IPS-15b (cell line): ENCODE data around the gene ENO1.
"Not testable (repeated sequence)": the region's sequence is repeated elsewhere in the genome, so short reads cannot be mapped to it uniquely, and the experiment has no call there.

Experiments used
- H3K27me3 ChIP-seq: one replicate; pipeline ENCODE4 v1.6.1; 2013; ENCODE audit warnings: low read length; ENCODE audit not compliant: control insufficient read depth, insufficient read depth
- H3K36me3 ChIP-seq: one replicate; pipeline ENCODE4 v1.6.1; 2013; ENCODE audit warnings: low read length; ENCODE audit not compliant: control insufficient read depth, insufficient read depth
- H3K4me1 ChIP-seq: one replicate; pipeline ENCODE4 v1.6.1; 2013; ENCODE audit warnings: mild to moderate bottlenecking, low read length; ENCODE audit not compliant: control insufficient read depth, insufficient read depth
- H3K4me3 ChIP-seq: one replicate; pipeline ENCODE4 v1.5.1; 2013; ENCODE audit warnings: low read depth, low read length
- H3K9ac ChIP-seq: one replicate; pipeline ENCODE4 v1.6.1; 2013; ENCODE audit warnings: low read depth, mild to moderate bottlenecking, low read length
- H3K9me3 ChIP-seq: one replicate; pipeline ENCODE4 v1.6.1; 2013; ENCODE audit warnings: mild to moderate bottlenecking, low read length; ENCODE audit not compliant: control insufficient read depth, insufficient read depth

ENO1 gene

DNA sequence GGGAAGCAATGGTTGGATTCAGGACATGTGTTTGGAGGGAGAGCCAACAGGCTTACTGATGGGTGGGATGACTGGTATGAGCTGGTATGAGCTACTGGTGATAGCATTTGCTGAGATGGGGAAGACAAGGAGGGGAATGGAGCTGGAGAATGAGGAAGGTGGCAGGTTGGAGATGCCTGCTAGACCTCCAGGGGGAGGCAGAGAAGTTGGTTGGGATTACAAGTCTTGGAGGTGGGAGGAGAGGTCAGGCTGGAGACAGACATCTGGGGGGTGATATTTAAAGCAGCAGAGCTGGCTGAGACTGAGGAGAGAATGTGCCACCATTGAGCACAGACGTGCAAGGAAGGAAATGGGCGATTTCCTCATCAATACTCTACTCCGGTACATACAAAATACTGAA is 31.8 kb upstream of the ENO1 start:
- Histone ChIP-seq H3K4me3 (no peak overlapping the region), H3K9ac (no peak overlapping the region), H3K9me3 (no peaks in the 10 kb centered on the region), H3K27me3 (no peaks in the 10 kb centered on the region), H3K36me3 (no peaks in the 10 kb centered on the region), H3K4me1 (peaks cover 12% of the 10 kb centered on the region)

DNA sequence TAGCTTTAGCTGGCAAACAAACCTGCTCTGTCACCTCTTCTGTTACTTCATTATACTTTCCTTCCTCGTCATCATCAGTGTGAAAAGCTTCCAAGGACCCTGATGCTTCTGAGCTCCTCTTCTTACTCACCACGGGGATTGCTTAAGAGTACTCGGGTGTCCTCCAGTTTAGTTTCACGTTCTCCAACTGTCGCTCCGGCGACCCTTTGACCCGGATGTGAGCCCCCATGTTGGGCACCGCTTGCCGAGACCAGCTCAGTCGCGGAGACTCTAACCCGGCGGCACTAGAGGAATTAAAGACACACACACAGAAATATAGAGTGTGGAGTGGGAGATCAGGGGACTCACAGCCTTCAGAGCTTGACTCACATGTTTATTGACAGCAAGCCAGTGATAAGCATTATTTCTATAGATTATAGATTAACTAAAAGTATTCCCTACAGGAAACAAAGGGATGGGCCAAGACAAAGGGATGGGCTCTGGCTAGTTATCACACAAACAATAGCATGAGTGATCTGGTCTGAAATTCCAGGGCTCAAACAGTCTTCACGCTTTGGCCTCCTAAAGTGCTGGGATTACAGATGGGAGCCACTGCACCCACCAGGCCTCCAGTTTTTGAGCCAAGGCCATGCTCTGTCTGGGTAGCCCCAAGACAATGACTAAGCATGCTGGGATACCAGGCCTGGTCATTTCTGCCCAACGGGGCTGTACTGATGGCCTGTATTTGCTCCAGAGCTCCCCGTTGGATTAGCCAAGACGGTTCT is 30.1 kb upstream of the ENO1 start:
- H3K4me1 ChIP-seq = peaks cover 2% of the 10 kb centered on the region
- no peaks in the 10 kb centered on the region for H3K36me3 ChIP-seq
- H3K4me3 ChIP-seq = no peak overlapping the region
- H3K9me3 ChIP-seq = no peaks in the 10 kb centered on the region
- no peak overlapping the region for H3K9ac ChIP-seq
- no peaks in the 10 kb centered on the region for H3K27me3 ChIP-seq

DNA sequence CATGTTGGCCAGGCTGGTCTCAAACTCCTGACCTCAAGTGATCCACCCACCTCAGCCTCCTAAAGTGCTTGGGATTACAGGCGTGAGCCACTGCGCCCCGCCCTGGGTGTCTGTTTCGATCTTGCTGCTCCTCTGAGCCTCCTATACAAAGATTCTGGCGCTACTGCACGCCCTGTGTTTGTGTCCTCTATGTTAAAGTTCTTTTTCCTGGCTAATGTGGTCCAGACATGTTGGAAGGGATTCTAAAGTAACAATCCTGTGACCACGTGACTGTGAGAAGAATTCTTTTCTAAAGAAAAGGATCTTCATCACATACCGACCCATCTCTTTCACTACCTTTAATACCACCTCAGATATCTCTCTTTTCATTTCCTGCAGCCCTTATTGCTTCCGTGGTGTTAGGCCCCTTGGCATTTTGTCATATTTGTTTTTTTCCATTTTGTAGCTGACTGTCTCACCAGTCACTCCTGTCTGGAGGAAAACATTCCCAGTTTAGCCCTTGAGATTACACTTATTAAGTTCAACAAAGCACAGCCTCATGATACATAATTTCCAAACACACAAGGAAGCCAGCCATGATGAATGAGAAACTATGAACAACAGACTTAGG is 27.2 kb upstream of the ENO1 start:
- Histone ChIP-seq H3K9me3 (no peaks in the 10 kb centered on the region), H3K27me3 (no peaks in the 10 kb centered on the region), H3K36me3 (no peaks in the 10 kb centered on the region), H3K4me3 (no peak overlapping the region), H3K9ac (no peak overlapping the region), H3K4me1 (peaks cover 2% of the 10 kb centered on the region)

DNA sequence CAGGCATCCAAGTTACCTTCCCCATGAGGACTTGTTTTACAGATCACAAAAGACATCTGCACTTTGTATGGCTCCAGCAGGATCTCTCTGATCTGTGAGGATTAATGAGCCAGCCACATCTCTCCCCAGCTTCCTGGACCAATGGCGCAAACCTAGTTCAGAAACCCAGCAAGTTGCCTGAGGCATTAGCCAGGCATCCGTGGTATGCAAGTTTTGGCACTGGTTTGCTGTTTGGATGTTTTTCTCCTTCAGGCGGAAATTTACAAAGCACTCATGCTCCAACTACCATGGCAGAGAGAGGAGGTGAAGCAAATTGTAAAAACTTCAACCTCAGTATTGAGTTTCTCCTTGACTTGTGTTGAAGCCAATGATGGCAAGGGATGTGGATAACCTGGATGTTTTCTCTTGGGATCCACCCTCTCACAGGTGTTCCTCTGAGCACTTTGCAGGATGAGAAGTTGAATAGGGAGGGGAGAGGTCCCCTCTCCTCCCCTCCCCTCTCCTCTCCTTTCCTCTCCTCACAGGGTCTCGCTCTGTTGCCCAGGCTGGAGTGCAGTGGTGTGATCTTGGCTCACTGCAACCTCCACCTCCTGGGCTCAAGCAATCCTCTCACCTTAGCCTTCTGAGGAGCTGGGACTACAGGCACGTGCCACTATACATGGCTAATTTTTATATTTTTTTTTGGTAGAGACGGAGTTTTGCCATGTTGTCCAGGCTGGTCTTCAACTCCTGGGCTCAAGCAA is 25.6 kb upstream of the ENO1 start:
- Histone ChIP-seq H3K4me3 (no peak overlapping the region), H3K9ac (no peak overlapping the region), H3K36me3 (no peaks in the 10 kb centered on the region), H3K9me3 (no peaks in the 10 kb centered on the region), H3K4me1 (peaks cover 2% of the 10 kb centered on the region), H3K27me3 (no peaks in the 10 kb centered on the region)

DNA sequence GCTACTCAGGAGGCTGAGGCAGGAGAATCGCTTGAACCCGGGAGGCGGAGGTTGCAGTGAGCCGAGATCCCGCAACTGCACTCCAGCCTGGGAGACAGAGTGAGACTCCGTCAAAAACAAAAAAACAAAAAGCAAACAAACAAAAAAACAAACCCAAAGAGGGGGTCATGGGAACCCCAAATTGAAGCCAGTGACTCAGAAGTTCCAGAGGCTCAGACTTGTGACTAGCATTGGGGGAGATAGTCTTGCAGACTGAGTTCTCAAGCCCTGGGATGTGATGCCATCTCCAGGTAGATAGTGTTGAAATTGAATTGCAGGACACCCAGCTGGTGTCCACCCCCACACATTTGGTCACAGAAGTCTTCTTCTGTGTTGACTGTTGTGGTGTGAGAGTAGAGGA is 24.9 kb upstream of the ENO1 start:
- no peaks in the 10 kb centered on the region for H3K27me3 ChIP-seq
- no peaks in the 10 kb centered on the region for H3K36me3 ChIP-seq
- H3K9ac ChIP-seq = no peak overlapping the region
- H3K4me3 ChIP-seq = no peak overlapping the region
- peaks cover 2% of the 10 kb centered on the region for H3K4me1 ChIP-seq
- no peaks in the 10 kb centered on the region for H3K9me3 ChIP-seq

DNA sequence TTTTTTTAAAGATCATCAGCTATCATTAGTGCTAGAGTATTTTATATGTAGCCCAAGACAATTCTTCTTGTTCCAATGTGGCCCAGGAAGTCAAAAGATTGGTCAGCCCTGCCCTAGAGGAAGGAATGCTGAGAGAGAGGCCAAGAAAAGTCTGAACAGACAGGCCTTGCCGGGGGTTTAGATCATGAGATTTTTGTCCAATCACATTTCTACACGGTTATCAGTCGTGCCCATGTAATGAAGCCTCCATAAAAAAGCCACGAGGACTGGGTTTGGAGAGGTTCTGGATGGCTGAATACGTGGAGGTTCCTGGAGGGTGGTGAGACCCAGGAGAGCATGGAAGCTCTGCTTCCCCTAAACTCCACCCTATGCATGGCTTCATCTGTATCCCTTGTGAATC is 24.3 kb upstream of the ENO1 start:
- Histone ChIP-seq H3K4me3 (no peak overlapping the region), H3K9ac (no peak overlapping the region), H3K4me1 (no peaks in the 10 kb centered on the region)

DNA sequence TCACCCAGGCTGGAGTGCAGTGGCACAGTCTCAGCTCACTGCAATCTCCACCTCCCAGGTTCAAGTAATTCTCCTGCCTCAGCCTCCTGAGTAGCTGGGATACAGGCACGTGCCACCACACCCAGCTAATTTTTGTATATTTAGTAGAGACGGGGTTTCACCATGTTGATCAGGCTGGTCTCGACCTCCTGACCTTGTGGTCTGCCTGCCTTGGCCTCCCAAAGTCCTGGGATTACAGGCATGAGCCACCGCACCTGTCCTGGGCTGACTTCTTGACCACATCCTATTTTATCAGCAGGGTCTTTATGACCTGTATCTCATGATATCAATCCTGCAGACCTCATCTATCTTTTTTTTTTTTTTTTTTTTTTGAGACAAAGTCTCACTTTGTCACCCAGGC is 22.2 kb upstream of the ENO1 start:
- not testable (repeated sequence) for H3K9ac ChIP-seq, H3K9me3 ChIP-seq, H3K4me1 ChIP-seq, H3K4me3 ChIP-seq, H3K27me3 ChIP-seq, H3K36me3 ChIP-seq

More for the DNA sequence above, 24.3 kb upstream of the ENO1 start:
- H3K9me3 ChIP-seq = no peaks in the 10 kb centered on the region
- H3K27me3 ChIP-seq = no peaks in the 10 kb centered on the region
- H3K36me3 ChIP-seq = no peaks in the 10 kb centered on the region

DNA sequence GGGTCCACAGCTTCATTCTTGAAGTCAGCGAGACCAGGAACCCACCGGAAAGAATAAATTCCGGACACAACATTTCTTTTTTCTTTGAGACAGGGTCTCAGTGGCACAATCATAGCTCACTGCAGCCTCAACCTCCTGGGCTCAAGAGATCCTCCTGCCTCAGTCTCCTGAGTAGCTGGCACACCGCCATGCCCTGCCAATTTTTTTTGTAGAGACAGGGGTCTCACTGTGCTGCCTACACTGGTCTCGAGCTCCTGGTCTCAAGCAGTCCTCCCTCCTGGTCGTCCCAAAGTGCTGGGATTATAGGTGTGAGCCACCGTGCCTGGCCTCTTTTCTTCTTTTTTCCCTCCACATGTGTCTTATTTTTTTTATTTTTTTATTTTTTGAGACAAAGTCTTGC is 20.6 kb upstream of the ENO1 start:
- no peaks in the 10 kb centered on the region for H3K27me3 ChIP-seq
- no peaks in the 10 kb centered on the region for H3K36me3 ChIP-seq
- H3K9me3 ChIP-seq = no peaks in the 10 kb centered on the region
- no peak overlapping the region for H3K4me3 ChIP-seq
- H3K9ac ChIP-seq = no peak overlapping the region
- no peaks in the 10 kb centered on the region for H3K4me1 ChIP-seq

DNA sequence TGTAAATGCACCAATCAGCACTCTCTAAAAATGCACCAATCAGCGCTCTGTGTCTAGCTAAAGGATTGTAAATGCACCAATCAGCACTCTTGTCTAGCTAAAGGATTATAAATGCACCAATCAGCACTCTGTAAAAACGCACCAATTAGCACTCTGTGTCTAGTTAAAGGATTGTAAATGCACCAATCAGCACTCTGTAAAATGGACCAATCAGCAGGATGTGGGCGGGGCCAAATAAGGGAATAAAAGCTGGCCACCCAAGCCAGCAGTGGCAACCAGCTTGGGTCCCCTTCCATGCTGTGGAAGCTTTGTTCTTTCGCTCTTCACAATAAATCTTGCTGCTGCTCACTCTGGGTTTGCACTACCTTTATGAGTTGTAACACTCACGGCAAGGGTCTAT is 19.9 kb upstream of the ENO1 start:
- not testable (repeated sequence) for H3K27me3 ChIP-seq, H3K9me3 ChIP-seq, H3K4me1 ChIP-seq, H3K36me3 ChIP-seq, H3K9ac ChIP-seq, H3K4me3 ChIP-seq

DNA sequence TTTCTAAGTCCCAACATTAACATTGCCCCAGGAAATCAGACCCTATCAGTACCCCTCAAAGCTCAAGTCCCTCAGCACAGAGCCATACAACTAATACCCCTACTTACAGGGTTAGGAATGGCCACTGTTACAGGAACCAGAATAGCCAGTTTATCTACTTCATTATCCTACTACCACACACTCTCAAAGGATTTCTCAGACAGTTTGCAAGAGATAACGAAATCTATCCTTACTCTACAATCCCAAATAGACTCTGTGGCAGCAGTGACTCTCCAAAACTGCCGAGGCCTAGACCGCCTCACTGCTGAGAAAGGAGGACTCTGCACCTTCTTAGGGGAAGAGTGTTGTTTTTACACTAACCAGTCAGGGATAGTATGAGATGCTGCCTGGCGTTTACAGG is 19.0 kb upstream of the ENO1 start:
- H3K9me3 ChIP-seq, H3K9ac ChIP-seq, H3K36me3 ChIP-seq, H3K4me3 ChIP-seq, H3K4me1 ChIP-seq, H3K27me3 ChIP-seq: not testable (repeated sequence)

DNA sequence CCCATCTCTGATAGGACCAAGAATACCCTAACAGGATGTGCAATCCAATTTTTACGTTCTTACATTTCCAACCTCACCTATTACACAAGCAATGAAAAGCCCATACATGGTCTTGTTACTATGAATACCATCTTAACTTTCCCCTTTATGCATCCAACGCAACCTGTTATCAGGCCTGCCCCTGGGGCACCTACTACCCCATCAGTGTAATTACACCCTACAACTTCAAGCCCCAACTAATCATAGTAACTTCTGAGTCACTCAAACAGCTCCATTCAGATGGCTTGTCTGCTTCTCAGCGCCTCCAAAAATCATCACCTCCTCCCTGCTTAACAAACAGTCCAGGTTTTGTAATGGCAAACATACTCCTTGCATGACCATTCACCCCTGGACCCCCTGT is 18.3 kb upstream of the ENO1 start:
- not testable (repeated sequence) for H3K4me1 ChIP-seq, H3K9me3 ChIP-seq, H3K27me3 ChIP-seq, H3K4me3 ChIP-seq, H3K36me3 ChIP-seq, H3K9ac ChIP-seq

DNA sequence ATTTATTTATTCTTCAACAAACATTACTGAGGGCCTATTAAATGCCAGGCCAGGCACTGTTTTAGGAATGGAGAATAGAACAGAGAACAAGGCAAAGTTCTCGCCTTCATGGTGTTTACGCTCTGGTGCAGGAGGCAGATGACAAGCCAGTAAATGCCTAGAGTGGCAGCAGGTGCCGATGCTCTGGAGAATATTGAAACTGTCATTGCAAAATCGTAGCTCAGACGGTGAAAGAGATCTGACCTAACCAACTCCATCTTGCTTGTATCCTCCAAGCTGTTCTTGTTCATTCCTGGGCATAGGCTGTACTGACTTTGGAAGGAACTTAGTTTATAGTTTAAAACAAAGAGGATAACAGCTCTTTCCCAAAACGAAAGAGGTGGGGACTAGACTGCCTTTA is 13.5 kb upstream of the ENO1 start:
- no peak overlapping the region for H3K9ac ChIP-seq
- no peak overlapping the region for H3K4me3 ChIP-seq
- H3K4me1 ChIP-seq = no peaks in the 10 kb centered on the region
- H3K9me3 ChIP-seq = no peaks in the 10 kb centered on the region
- no peaks in the 10 kb centered on the region for H3K36me3 ChIP-seq
- no peaks in the 10 kb centered on the region for H3K27me3 ChIP-seq
